Measurements from ENCODE around the gene CACNA2D2.

Gene CACNA2D2

GRCh38 chr3:50357481-50357880, 146.0 kb downstream of the CACNA2D2 start:
- no peak for DNase-seq (ENCODE audit: low read depth)
- TF ChIP-seq, protein P1, sequence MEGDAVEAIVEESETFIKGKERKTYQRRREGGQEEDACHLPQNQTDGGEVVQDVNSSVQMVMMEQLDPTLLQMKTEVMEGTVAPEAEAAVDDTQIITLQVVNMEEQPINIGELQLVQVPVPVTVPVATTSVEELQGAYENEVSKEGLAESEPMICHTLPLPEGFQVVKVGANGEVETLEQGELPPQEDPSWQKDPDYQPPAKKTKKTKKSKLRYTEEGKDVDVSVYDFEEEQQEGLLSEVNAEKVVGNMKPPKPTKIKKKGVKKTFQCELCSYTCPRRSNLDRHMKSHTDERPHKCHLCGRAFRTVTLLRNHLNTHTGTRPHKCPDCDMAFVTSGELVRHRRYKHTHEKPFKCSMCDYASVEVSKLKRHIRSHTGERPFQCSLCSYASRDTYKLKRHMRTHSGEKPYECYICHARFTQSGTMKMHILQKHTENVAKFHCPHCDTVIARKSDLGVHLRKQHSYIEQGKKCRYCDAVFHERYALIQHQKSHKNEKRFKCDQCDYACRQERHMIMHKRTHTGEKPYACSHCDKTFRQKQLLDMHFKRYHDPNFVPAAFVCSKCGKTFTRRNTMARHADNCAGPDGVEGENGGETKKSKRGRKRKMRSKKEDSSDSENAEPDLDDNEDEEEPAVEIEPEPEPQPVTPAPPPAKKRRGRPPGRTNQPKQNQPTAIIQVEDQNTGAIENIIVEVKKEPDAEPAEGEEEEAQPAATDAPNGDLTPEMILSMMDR (IDR thresholded peaks at IDR 0.05; ENCODE audit: low read length, missing control alignments), result no peak

GRCh38 chr3:50356553-50356952, 146.9 kb downstream of the CACNA2D2 start:
- TF ChIP-seq, protein P1 (IDR thresholded peaks at IDR 0.05; ENCODE audit: low read length, missing control alignments), result no peak
- DNase-seq (ENCODE audit: low read depth), result no peak
- H3K4me3 ChIP-seq (replicated peaks; ENCODE audit: low read depth, low read length), result peak overlapping the region; percentile 88

More at GRCh38 chr3:50357481-50357880, 146.0 kb downstream of the CACNA2D2 start:
- peak overlapping the region; percentile 88 for H3K4me3 ChIP-seq (replicated peaks; ENCODE audit: low read depth, low read length)

DNA sequence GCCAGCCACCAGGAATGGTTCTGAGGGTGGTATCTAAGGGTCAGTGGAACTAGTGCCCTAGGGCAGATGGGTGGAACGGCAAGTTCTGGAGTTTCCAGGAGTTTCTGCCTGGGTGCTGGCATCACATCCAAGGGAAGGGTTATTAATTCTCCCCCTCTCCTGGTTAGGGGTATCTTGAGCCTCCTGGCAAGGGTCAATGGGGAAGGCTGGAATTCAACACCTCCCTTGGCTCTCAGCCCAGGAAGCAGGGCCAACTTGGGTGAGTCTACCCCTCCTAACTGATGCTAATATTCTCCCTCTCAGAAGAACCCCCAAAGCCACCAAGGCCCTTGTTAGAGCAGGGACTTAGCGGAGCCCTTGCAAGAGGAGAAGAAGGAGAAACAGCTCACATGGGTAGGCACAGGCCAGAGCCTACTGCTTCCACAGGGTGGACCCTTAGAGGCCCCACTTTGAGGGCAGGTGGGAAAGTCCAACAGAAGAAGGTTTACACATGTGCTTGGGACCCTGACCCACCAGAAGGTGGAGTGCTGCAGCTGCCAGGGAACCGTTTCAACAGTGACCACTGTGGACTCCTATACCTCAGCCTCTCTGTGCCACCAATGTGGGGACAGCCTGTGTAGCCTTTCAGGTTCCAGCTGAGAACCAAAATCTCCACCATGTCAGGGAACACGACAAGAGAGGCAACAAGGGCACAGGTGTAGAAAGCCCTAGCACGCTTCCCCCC, 147.4 kb downstream of the CACNA2D2 start:
- TF ChIP-seq, protein P1 (IDR thresholded peaks at IDR 0.05; ENCODE audit: low read length, missing control alignments), result no peak
- DNase-seq (ENCODE audit: low read depth), result no peak
- peak overlapping the region; percentile 88 for H3K4me3 ChIP-seq (replicated peaks; ENCODE audit: low read depth, low read length)

- DNase-seq (ENCODE audit: low read depth), result no peak
- TF ChIP-seq, protein P1 (IDR thresholded peaks at IDR 0.05; ENCODE audit: low read length, missing control alignments), result no peak
Observed at GRCh38 chr3:50354850-50355249, 148.6 kb downstream of the CACNA2D2 start.

GRCh38 chr3:50354186-50354764, 149.2 kb downstream of the CACNA2D2 start:
- TF ChIP-seq, protein P1 (IDR thresholded peaks at IDR 0.05; ENCODE audit: low read length, missing control alignments), result no peak
- no peak overlapping the region for H3K4me3 ChIP-seq (replicated peaks; ENCODE audit: low read depth, low read length)
- no peak for DNase-seq (ENCODE audit: low read depth)

More at GRCh38 chr3:50354850-50355249, 148.6 kb downstream of the CACNA2D2 start:
- no peak overlapping the region for H3K4me3 ChIP-seq (replicated peaks; ENCODE audit: low read depth, low read length)

GRCh38 chr3:50353245-50354004, 150.0 kb downstream of the CACNA2D2 start:
- DNase-seq (ENCODE audit: low read depth), result no peak
- H3K4me3 ChIP-seq (replicated peaks; ENCODE audit: low read depth, low read length), result no peak overlapping the region
- TF ChIP-seq, protein P1 (IDR thresholded peaks at IDR 0.05; ENCODE audit: low read length, missing control alignments), result no peak
